H1 (cell line): Measurements from ENCODE around the gene ARID5A. TPM values are rescaled to one million over a fixed set of nuclear protein-coding genes. Genes with fewer than 3 reads are reported as not detected.

Experiments
- ASH2L ChIP-seq: fragments of 200-600, 300-600 bp; sonication (generic); IDR thresholded peaks from one replicate; pipeline ENCODE4 v1.7.1; 2017; ENCODE audit warnings: low read length
- CBX8 ChIP-seq: fragments of 300-800, 300-1000 bp; sonication (generic); IDR thresholded peaks from 2 replicates; pipeline ENCODE4 v1.7.1; 2016; ENCODE audit warnings: low read depth, low read length, borderline replicate concordance
- CHD1 ChIP-seq: IDR thresholded peaks from 2 replicates; pipeline ENCODE4 v1.6.1; 2012; ENCODE audit warnings: low read depth, low read length, improper control_type of control experiment
- CHD7 ChIP-seq: fragments of 300-600 bp; sonication (generic); IDR thresholded peaks from 2 replicates; pipeline ENCODE4 v1.7.1; 2012; ENCODE audit warnings: low read length, moderate library complexity, mild to moderate bottlenecking, inconsistent platforms; ENCODE audit not compliant: insufficient replicate concordance
- EGR1 ChIP-seq: IDR thresholded peaks from 2 replicates; pipeline ENCODE4 v1.6.1; 2011; ENCODE audit warnings: low read depth, low read length, borderline replicate concordance
- HDAC6 ChIP-seq: IDR thresholded peaks from one replicate; pipeline ENCODE4 v1.7.1; 2012; ENCODE audit warnings: low read depth, mild to moderate bottlenecking, inconsistent platforms, low read length, moderate library complexity
- KDM1A ChIP-seq: fragments of 200-600, 300-600 bp; sonication (generic); IDR thresholded peaks from 2 replicates; pipeline ENCODE4 v1.7.1; 2016; ENCODE audit warnings: mild to moderate bottlenecking, low read length, borderline replicate concordance
- MAFK ChIP-seq: IDR thresholded peaks from 2 replicates; pipeline ENCODE4 v1.6.1; 2012; ENCODE audit warnings: low read depth, mild to moderate bottlenecking, improper control_type of control experiment, low read length
- PHF8 ChIP-seq: fragments of 200-600 bp; sonication (generic); conservative IDR thresholded peaks from 2 replicates; pipeline ENCODE4 v1.7.1; 2012; ENCODE audit warnings: low read depth, mild to moderate bottlenecking, inconsistent platforms, low read length, moderate library complexity
- SIN3A ChIP-seq, 2 experiments: IDR thresholded peaks in 1 of 2; conservative IDR thresholded peaks in 1 of 2; 2 replicates each; pipeline ENCODE4 v1.6.1; 2011 to 2012; ENCODE audit warnings: low read length in 2 of 2, improper control_type of control experiment in 1 of 2, low read depth in 1 of 2, mild to moderate bottlenecking in 1 of 2
- SP4 ChIP-seq: IDR thresholded peaks from 2 replicates; pipeline ENCODE4 v1.6.1; 2012; ENCODE audit warnings: low read length, inconsistent platforms
- polyA plus RNA-seq, 7 experiments: library from polyadenylated mRNA; depleted of rRNA in 3 of 7; stranded (reverse) in 5 of 7; unstranded in 2 of 7; fragments of >200 nt in 5 of 7; fragments of 200-250 nt in 2 of 7; gene quantifications; 1 replicate in 5 of 7; 2 replicates in 1 of 7; 4 replicates in 1 of 7; pipeline versions ENCODE4 v1.2.1 to v1.2.3, GENCODE V29; 2011 to 2013; ENCODE audit warnings: missing spikeins in 2 of 7, mixed read lengths in 2 of 7
- total RNA-seq: library from RNA; stranded (reverse); fragmentation: NEBNext Ultra II Directional; extraction: Animal tissue kit (Norgen Biotek cat#: 25700); gene quantifications from 2 replicates; pipeline ENCODE4 v1.2.1, GENCODE V29; 2021

ARID5A gene
- total and polyA plus RNA-seq, 2 of the 8 experiments (the other 6 are each of a cell fraction or from before 2014, with no cell fraction given): 3.3 to 5.3 TPM

GRCh38 chr2:96537066-96537733, 648 bp downstream of the ARID5A start (continued):
- no peak for TF ChIP-seq EGR1
- TF ChIP-seq SP4: no peak
- TF ChIP-seq SIN3A (conservative IDR thresholded peaks at IDR 0.05 in 1 of 2, IDR thresholded peaks at IDR 0.05 in 1 of 2; ENCODE audit: low read depth in 1 of 2, low read length in 2 of 2): peak in 1 of 2 experiments; percentile 28; a peak in 1 of 4 replicates
- TF ChIP-seq HDAC6: no peak
- no peak for TF ChIP-seq CBX8
- TF ChIP-seq MAFK: no peak
- no peak for TF ChIP-seq KDM1A
- no peak for TF ChIP-seq CHD7
- no peak for TF ChIP-seq CHD1
- no peak for TF ChIP-seq PHF8
- TF ChIP-seq ASH2L: peak; percentile 25
